ENCODE results near the gene PRKCH. TPM values are rescaled to one million over a fixed set of nuclear protein-coding genes. Genes with fewer than 3 reads are reported as not detected.

PRKCH gene
- total RNA-seq, 1 experiment from 2014 or later = 5.2 TPM

GRCh38 chr14:61532763-61533162, 211.4 kb downstream of the PRKCH start:
- no peak overlapping the region for H3K4me2 ChIP-seq (ENCODE audit: insufficient read depth, insufficient read length, low read length)
- H3K27ac ChIP-seq (ENCODE audit: insufficient read length, low read depth, low read length) = no peak overlapping the region
- Mint-ChIP-seq H3K4me3 (no peak overlapping the region), H3K4me1 (peaks cover 21 to 26% of the 10 kb centered on the region in 2 experiments), H3K36me3 (ENCODE audit: insufficient read depth in 1 of 3, low read depth in 3 of 3) (no peaks in the 10 kb centered on the region), H3K9me3 (no peaks in the 10 kb centered on the region), H3K27ac (no peak overlapping the region; a peak in 1 of 7 replicates), H3K27me3 (ENCODE audit: low read depth) (no peaks in the 10 kb centered on the region)
- no peak overlapping the region for H2BK120ac ChIP-seq (ENCODE audit: low read depth, low read length, poor library complexity, severe bottlenecking)
- H3K9me3 ChIP-seq (ENCODE audit: control insufficient read depth, low read depth, low read length) = no peaks in the 10 kb centered on the region
- no peak overlapping the region for H2BK20ac ChIP-seq (ENCODE audit: low read depth, low read length, poor library complexity, severe bottlenecking)
- H4K20me1 ChIP-seq (ENCODE audit: control insufficient read depth, insufficient read depth, insufficient read length) = no peaks in the 10 kb centered on the region
- no peak overlapping the region for H2BK12ac ChIP-seq (ENCODE audit: insufficient read length, low read depth, low read length)
- WGBS (ENCODE audit: extremely low coverage, insufficient read length, low lambda C conversion rate) = no CpG with 5 or more reads among the region's 6 CpGs
- H3K23ac ChIP-seq (ENCODE audit: insufficient read length, low read depth, low read length) = no peak overlapping the region
- no peak overlapping the region for H3K14ac ChIP-seq (ENCODE audit: insufficient read depth, low read length)
- H3K4ac ChIP-seq (ENCODE audit: low read depth, low read length) = no peak overlapping the region
- no peak overlapping the region for H2AFZ ChIP-seq (ENCODE audit: low read length)
- no peaks in the 10 kb centered on the region for H3K27me3 ChIP-seq (ENCODE audit: insufficient read depth, low read length)
- no peak overlapping the region for H3K9ac ChIP-seq (ENCODE audit: extremely low read depth, insufficient read length, low read length)
- no peak overlapping the region for H2AK5ac ChIP-seq (ENCODE audit: insufficient read length, low read length)
- no peak overlapping the region for H4K8ac ChIP-seq (replicated peaks; ENCODE audit: insufficient read length, low read depth, low read length)
- TF ChIP-seq, protein P1, sequence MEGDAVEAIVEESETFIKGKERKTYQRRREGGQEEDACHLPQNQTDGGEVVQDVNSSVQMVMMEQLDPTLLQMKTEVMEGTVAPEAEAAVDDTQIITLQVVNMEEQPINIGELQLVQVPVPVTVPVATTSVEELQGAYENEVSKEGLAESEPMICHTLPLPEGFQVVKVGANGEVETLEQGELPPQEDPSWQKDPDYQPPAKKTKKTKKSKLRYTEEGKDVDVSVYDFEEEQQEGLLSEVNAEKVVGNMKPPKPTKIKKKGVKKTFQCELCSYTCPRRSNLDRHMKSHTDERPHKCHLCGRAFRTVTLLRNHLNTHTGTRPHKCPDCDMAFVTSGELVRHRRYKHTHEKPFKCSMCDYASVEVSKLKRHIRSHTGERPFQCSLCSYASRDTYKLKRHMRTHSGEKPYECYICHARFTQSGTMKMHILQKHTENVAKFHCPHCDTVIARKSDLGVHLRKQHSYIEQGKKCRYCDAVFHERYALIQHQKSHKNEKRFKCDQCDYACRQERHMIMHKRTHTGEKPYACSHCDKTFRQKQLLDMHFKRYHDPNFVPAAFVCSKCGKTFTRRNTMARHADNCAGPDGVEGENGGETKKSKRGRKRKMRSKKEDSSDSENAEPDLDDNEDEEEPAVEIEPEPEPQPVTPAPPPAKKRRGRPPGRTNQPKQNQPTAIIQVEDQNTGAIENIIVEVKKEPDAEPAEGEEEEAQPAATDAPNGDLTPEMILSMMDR (conservative IDR thresholded peaks at IDR 0.05) = no peak
- H3T11ph ChIP-seq (ENCODE audit: low read length) = no peak overlapping the region
- no peaks in the 10 kb centered on the region for H3K23me2 ChIP-seq (ENCODE audit: insufficient read length, low read depth, low read length, poor library complexity, severe bottlenecking)
- H4K5ac ChIP-seq (ENCODE audit: insufficient read length, low read depth, low read length) = no peak overlapping the region
- no peaks in the 10 kb centered on the region for H3K79me1 ChIP-seq (ENCODE audit: insufficient read depth, low read depth, low read length, poor library complexity, severe bottlenecking)
- H3K79me2 ChIP-seq (ENCODE audit: insufficient read depth, low read length) = 0 out of 2 replicates have a peak, but pooled peaks cover 1% of the 10 kb centered on the region
- peaks cover 3% of the 10 kb centered on the region for H3K4me1 ChIP-seq (ENCODE audit: insufficient read depth, low read length)
- no peak overlapping the region for H2BK15ac ChIP-seq (ENCODE audit: low read depth, low read length)
- H3K18ac ChIP-seq (ENCODE audit: insufficient read length, low read depth, low read length) = no peak overlapping the region
- no peak overlapping the region for H2BK5ac ChIP-seq (ENCODE audit: insufficient read length, low read length)
- H4K91ac ChIP-seq (ENCODE audit: insufficient read length, low read depth, low read length) = no peak overlapping the region
- no peak overlapping the region for H3K56ac ChIP-seq (ENCODE audit: insufficient read length, low read depth, low read length)
- no peak for DNase-seq
